Fibroblast of lung (primary cell): Measurements from ENCODE around the gene MMRN1. TPM values are rescaled to one million over a fixed set of nuclear protein-coding genes. Genes with fewer than 3 reads are reported as not detected.

ENCODE experiments used
- DNase-seq, 2 donors: peaks; one replicate each; pipeline versions ENCODE4 v3.0.0 to v3.0.0-alpha.2; 2010; ENCODE audit warnings: low read depth in 2 of 2
- H2AFZ ChIP-seq: 2 replicates; pipeline ENCODE4 v1.5.1; 2012; ENCODE audit warnings: low read length, control low read depth, inconsistent platforms
- H3K27ac ChIP-seq: 2 replicates; pipeline ENCODE4 v1.5.1; 2011; ENCODE audit warnings: low read length, control low read depth; ENCODE audit not compliant: insufficient read depth
- H3K27me3 ChIP-seq: 2 replicates; pipeline ENCODE4 v1.5.1; 2011; ENCODE audit warnings: mild to moderate bottlenecking, low read length; ENCODE audit not compliant: control insufficient read depth, insufficient read depth
- H3K36me3 ChIP-seq: 2 replicates; pipeline ENCODE4 v1.5.1; 2011; ENCODE audit warnings: low read length; ENCODE audit not compliant: control insufficient read depth, insufficient read depth
- H3K4me1 ChIP-seq: 2 replicates; pipeline ENCODE4 v1.5.1; 2011; ENCODE audit warnings: low read length; ENCODE audit not compliant: control insufficient read depth, insufficient read depth; ENCODE audit errors: extremely low read depth
- H3K4me2 ChIP-seq: 2 replicates; pipeline ENCODE4 v1.5.1; 2011; ENCODE audit warnings: low read length, control low read depth; ENCODE audit not compliant: insufficient read depth; ENCODE audit errors: extremely low read depth
- H3K4me3 ChIP-seq, 4 experiments: fragments of 200-600 bp in 1 of 4; sonication (generic) in 1 of 4; replicated peaks in 1 of 4; 2 replicates each; pipeline ENCODE4 v1.5.1; 2011 to 2016; ENCODE audit warnings: low read length in 4 of 4, low read depth in 3 of 4, mild to moderate bottlenecking in 3 of 4, control low read depth in 2 of 4, inconsistent platforms in 1 of 4, mixed read lengths in 1 of 4; ENCODE audit not compliant: insufficient read depth in 1 of 4; ENCODE audit errors: control extremely low read depth in 1 of 4
- H3K79me2 ChIP-seq: 2 replicates; pipeline ENCODE4 v1.5.1; 2012; ENCODE audit warnings: mild to moderate bottlenecking, low read length, inconsistent platforms; ENCODE audit not compliant: control insufficient read depth, insufficient read depth
- H3K9ac ChIP-seq: 2 replicates; pipeline ENCODE4 v1.5.1; 2011; ENCODE audit warnings: mild to moderate bottlenecking, low read length, control low read depth; ENCODE audit not compliant: insufficient read depth
- H3K9me3 ChIP-seq: 2 replicates; pipeline ENCODE4 v1.5.1; 2012; ENCODE audit warnings: low read depth, low read length; ENCODE audit not compliant: control insufficient read depth, insufficient read depth
- H4K20me1 ChIP-seq: 2 replicates; pipeline ENCODE4 v1.5.1; 2011; ENCODE audit warnings: low read length; ENCODE audit not compliant: control insufficient read depth, insufficient read depth; ENCODE audit errors: extremely low read depth
- CTCF ChIP-seq, 2 donors: IDR thresholded peaks in 1 of 2; conservative IDR thresholded peaks in 1 of 2; 1 replicate in 1 of 2; 2 replicates in 1 of 2; pipeline ENCODE4 v1.5.1; 2011 to 2012; ENCODE audit warnings: low read length in 2 of 2, control low read depth in 1 of 2, inconsistent platforms in 1 of 2, low read depth in 1 of 2, mild to moderate bottlenecking in 1 of 2
- EZH2 ChIP-seq: IDR thresholded peaks from 2 replicates; pipeline ENCODE4 v1.5.1; 2012; ENCODE audit warnings: low read length, control low read depth, mild to moderate bottlenecking; ENCODE audit errors: missing control alignments
- polyA plus RNA-seq, 2 donors: library from polyadenylated mRNA; depleted of rRNA in 1 of 2; stranded (reverse) in 1 of 2; unstranded in 1 of 2; fragments of >200 nt; gene quantifications; 2 replicates each; pipeline ENCODE4 v1.2.1, GENCODE V29; 2011 to 2012; ENCODE audit warnings: missing spikeins in 1 of 2
- total RNA-seq: library from RNA; depleted of rRNA; stranded (reverse); fragments of >200 nt; gene quantifications from 2 replicates; pipeline ENCODE4 v1.2.1, GENCODE V29; 2014

Gene MMRN1
- total and polyA plus RNA-seq, 2 donors (not counting 1 experiment from before 2014, with no cell fraction given) = under 0.01 TPM; not detected in 1

- H4K20me1 ChIP-seq = no peaks in the 10 kb centered on the region
Observed at GRCh38 chr4:89992744-89993143, 98.1 kb downstream of the MMRN1 start.

GRCh38 chr4:89994176-89994873 lies 99.7 kb downstream of the MMRN1 start:
- Histone ChIP-seq H2AFZ (no peak overlapping the region), H3K4me2 (no peak overlapping the region)
- no peak for DNase-seq

More at GRCh38 chr4:89992744-89993143, 98.1 kb downstream of the MMRN1 start:
- Histone ChIP-seq H3K4me3 (no peak overlapping the region), H3K36me3 (no peaks in the 10 kb centered on the region), H3K27ac (no peak overlapping the region), H3K27me3 (no peaks in the 10 kb centered on the region), H3K4me1 (no peaks in the 10 kb centered on the region), H3K79me2 (no peaks in the 10 kb centered on the region), H3K9ac (no peak overlapping the region), H3K4me2 (no peak overlapping the region), H2AFZ (no peak overlapping the region), H3K9me3 (no peaks in the 10 kb centered on the region)
- no peak for DNase-seq
- TF ChIP-seq CTCF (conservative IDR thresholded peaks at IDR 0.05 in 1 of 2, IDR thresholded peaks at IDR 0.05 in 1 of 2; ENCODE audit: low read depth in 1 of 2, low read length in 2 of 2) = no peak
- TF ChIP-seq EZH2 = no peak

GRCh38 chr4:89995006-89995405 lies 100.4 kb downstream of the MMRN1 start:
- H3K9me3 ChIP-seq = no peaks in the 10 kb centered on the region
- TF ChIP-seq CTCF (conservative IDR thresholded peaks at IDR 0.05 in 1 of 2, IDR thresholded peaks at IDR 0.05 in 1 of 2; ENCODE audit: low read depth in 1 of 2, low read length in 2 of 2) (no peak), EZH2 (no peak)
- H2AFZ ChIP-seq = no peak overlapping the region
- H3K4me1 ChIP-seq = no peaks in the 10 kb centered on the region
- H3K4me3 ChIP-seq = no peak overlapping the region
- H3K4me2 ChIP-seq = no peak overlapping the region
- H3K27ac ChIP-seq = no peak overlapping the region
- no peaks in the 10 kb centered on the region for H3K79me2 ChIP-seq
- no peak overlapping the region for H3K9ac ChIP-seq
- DNase-seq = no peak
- no peaks in the 10 kb centered on the region for H3K27me3 ChIP-seq
- H4K20me1 ChIP-seq = no peaks in the 10 kb centered on the region
- H3K36me3 ChIP-seq = no peaks in the 10 kb centered on the region

More at GRCh38 chr4:89994176-89994873, 99.7 kb downstream of the MMRN1 start:
- H3K79me2 ChIP-seq = no peaks in the 10 kb centered on the region
- H3K27ac ChIP-seq = no peak overlapping the region
- TF ChIP-seq CTCF (conservative IDR thresholded peaks at IDR 0.05 in 1 of 2, IDR thresholded peaks at IDR 0.05 in 1 of 2; ENCODE audit: low read depth in 1 of 2, low read length in 2 of 2) = no peak
- TF ChIP-seq EZH2 = no peak
- H3K4me3 ChIP-seq = no peak overlapping the region
- no peaks in the 10 kb centered on the region for H3K27me3 ChIP-seq
- H3K36me3 ChIP-seq = no peaks in the 10 kb centered on the region
- no peaks in the 10 kb centered on the region for H3K4me1 ChIP-seq
- H4K20me1 ChIP-seq = no peaks in the 10 kb centered on the region
- H3K9me3 ChIP-seq = no peaks in the 10 kb centered on the region
- H3K9ac ChIP-seq = no peak overlapping the region
